T follicular helper cell (primary cell): ENCODE data around the gene ELN.

ENCODE experiments used
- DNase-seq: peaks from one replicate; pipeline ENCODE4 v3.0.0-alpha.2; 2020; ENCODE audit warnings: low read depth

ELN gene

GRCh38 chr7:74093671-74094223 is 65.8 kb downstream of the ELN start:
- DNase-seq, result no peak

DNA sequence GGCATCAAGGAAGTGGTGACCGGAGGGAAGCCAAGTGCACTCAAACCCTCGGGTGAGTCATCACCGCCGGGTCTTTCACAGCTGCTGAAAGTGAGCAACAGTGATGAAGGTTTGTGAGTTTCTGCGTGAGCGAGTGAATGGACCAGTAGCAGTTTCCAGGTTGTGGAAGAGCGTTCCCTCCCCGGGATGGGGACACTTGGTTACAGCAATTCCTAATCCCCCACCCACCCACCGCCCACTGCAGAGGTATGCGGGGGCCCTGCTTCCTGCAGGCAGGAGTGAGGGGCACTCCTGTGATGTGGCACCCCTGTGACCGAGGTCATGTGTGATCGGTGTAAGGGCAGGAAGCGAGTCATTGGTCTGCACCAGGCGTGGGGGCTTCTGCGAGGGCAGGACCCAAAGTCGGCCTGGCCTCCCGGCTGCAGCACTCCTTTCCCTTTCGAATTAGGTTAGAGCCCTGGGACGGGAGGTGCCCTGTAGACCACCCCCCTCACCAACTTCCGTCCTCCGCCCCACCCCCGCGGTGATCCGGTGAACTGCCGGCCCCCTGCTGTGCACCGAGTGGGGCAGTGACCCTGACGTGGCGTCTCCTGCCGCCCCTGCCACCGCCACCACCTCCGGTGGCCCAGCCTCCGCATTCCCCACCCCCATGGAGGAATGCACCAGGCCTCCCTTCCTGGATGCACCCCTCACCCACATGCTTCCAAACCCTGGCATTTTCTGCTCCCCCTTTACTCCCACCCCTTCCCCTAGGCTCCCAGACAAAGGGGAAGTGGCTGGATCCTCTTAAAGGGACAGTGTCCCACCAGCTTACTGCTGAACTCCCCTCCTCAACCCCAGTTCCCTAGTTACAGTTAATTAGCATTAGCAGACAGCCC is 66.5 kb downstream of the ELN start:
- DNase-seq, result no peak

DNA sequence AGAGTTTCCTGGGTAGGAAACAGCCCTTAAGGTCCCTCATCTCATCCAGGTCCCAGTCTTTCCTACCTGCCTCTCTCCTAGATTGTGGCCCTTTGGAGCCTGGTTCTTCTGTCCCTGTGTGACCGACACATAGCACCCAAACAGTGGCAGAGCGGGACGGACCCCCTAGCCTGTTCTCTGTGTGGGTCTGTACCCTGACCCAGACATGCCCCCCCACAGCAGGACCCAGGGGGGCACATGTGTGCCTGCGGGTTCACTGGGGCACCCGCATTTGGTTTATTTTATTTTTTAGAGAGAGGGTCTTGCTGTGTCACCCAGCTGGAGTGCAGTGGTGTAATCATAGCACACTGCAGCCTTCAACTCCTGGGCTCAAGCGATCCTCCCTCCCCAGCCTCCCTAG is 67.2 kb downstream of the ELN start:
- DNase-seq, result no peak

DNA sequence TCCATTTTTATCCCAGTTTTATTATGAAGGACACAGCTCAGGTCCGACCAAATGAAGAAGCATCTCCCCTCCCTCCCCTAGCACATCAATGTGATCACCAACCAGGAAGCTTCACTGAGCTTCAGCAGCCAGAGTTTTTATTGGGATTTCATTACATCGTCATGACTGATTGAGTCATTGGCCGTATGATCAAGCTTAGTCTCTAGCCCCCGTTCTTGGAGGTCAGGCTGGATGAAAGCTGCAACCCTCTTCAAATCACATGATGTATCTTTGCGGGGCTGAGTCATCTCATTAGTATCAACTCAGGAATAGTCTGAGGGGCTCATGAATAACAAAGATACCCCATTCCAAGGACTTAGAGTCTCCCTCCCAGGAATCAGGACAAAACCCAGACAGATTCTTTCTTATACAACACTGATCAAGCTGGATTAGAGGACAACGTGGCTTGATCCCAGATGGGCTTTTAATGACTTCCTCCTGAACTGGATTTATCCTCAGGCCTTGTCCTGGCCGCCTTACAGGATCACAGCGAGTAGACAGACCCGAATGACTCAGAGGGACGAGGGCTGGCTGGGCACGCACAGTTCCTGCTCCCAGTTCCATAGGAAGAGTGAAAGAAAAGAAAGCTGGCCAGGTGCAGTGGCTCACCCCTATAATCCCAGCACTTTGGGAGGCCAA is 70.1 kb downstream of the ELN start:
- no peak for DNase-seq

GRCh38 chr7:74099031-74099430 is 71.1 kb downstream of the ELN start:
- no peak for DNase-seq

- DNase-seq, result no peak
Observed at GRCh38 chr7:74101061-74101681, 73.2 kb downstream of the ELN start.

GRCh38 chr7:74103219-74103772 is 75.3 kb downstream of the ELN start:
- DNase-seq, result no peak

DNA sequence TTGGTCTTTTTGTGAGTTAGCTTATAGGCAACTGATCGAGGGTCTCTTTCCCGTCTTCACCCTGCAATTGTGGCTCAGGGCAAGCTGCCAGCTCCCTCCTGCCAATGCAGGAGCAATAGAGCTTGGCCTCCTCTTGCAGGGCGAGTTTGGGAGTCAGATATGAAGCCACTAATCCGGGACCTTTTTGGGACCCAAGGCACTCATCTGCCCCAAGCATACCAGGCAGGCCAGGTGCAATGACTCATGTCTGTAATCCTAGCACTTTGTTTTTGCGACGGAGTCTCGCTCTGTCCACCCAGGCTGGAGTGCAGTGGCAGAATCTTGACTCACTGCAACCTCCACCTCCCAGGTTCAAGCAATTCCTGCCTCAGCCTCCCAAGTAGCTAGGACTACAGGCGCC is 76.7 kb downstream of the ELN start:
- DNase-seq, result no peak

DNA sequence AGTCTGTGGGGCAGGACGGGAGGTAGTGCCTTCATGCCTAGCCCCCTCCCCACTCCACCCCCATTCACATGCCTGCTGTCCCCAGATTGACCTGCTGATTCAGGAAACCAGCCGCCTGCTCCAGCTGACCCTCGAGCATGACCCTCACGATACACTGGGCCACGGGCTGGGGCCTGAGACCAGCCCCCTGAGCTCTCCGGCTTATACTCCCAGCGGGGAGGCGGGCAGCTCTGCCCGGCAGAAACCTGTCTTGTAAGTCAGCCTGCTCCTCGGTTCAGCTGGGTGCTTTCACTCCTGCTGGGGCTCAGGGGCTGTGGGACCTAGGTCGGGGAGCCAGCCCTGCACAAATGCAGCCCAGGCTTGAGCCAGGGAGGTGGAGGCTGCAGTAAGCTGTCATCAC is 78.0 kb downstream of the ELN start:
- no peak for DNase-seq

DNA sequence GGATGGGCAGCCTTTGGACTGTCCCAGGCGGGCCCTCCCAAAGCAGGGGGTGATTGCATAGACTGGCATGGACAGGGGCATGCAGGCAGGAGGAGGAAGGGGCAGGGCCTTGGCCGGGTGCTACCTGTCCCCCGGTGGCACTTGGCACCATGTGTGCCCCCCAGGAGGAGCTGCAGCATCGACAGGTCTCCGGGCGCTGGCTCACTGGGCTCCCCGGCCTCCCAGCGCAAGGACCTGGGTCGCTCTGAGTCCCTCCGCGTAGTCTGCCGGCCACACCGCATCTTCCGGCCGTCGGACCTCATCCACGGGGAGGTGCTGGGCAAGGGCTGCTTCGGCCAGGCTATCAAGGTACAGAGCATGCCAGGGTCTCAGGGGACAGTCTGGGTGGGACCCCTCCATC is 78.9 kb downstream of the ELN start:
- DNase-seq, result no peak

- no peak for DNase-seq
Observed at GRCh38 chr7:74115326-74115725, 87.4 kb downstream of the ELN start.

DNA sequence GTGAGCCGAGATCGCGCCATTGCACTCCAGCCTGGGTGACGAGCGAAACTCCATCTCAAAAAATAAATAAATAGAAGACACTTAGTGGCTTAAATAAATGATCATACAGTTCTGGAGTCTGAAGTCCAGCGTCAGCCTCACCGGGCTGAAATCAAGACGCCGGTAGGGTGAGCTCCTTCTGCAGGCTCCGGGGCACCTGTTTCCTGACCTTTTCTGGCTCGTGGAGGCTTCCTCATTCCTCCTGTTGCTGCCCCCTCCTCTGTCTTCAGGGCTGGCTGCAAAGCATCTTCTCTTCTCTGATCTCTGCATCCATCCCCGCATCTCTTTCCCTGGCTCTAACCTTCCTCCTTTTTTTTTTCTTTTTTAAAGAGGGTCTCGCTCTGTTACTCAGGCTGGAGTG is 88.4 kb downstream of the ELN start:
- no peak for DNase-seq
